ENCODE results near the gene GPR108. TPM values are rescaled to one million over a fixed set of nuclear protein-coding genes. Genes with fewer than 3 reads are reported as not detected.

GPR108 gene
- polyA plus RNA-seq, 2 donors = 55.8 to 93.8 TPM

GRCh38 chr19:6723738-6724137 lies 13.6 kb downstream of the GPR108 start:
- H3K36me3 ChIP-seq (ENCODE audit: control insufficient read depth in 2 of 2, insufficient read depth in 2 of 2, low read length in 1 of 2) = no peaks in the 10 kb centered on the region
- H3K9me3 ChIP-seq (ENCODE audit: control insufficient read depth in 2 of 2, insufficient read depth in 1 of 2, low read depth in 1 of 2, low read length in 1 of 2) = no peaks in the 10 kb centered on the region
- H3K27me3 ChIP-seq (ENCODE audit: control insufficient read depth in 1 of 2, insufficient read depth in 2 of 2, low read length in 2 of 2) = no peaks in the 10 kb centered on the region
- H3K4me1 ChIP-seq (ENCODE audit: control insufficient read depth in 2 of 2, insufficient read depth in 2 of 2, low read length in 1 of 2) = peaks cover 0 to 4% of the 10 kb centered on the region in 2 donors
- H3K27ac ChIP-seq (ENCODE audit: low read depth in 2 of 2, low read length in 1 of 2) = no peak overlapping the region
- H3K4me3 ChIP-seq (ENCODE audit: low read depth in 1 of 2, low read length in 2 of 2) = no peak overlapping the region
- WGBS, 2 donors = 57 to 61% methylated on average over 5 of the region's 5 CpGs

GRCh38 chr19:6723108-6723618 lies 14.2 kb downstream of the GPR108 start:
- WGBS, 2 donors = 16 to 21% methylated on average over 13 of the region's 13 CpGs
- H3K27me3 ChIP-seq (ENCODE audit: control insufficient read depth in 1 of 2, insufficient read depth in 2 of 2, low read length in 2 of 2) = no peaks in the 10 kb centered on the region
- H3K36me3 ChIP-seq (ENCODE audit: control insufficient read depth in 2 of 2, insufficient read depth in 2 of 2, low read length in 1 of 2) = no peaks in the 10 kb centered on the region
- peak overlapping the region; percentile 20 to 37 for H3K27ac ChIP-seq (ENCODE audit: low read depth in 2 of 2, low read length in 1 of 2)
- H3K4me3 ChIP-seq (ENCODE audit: low read depth in 1 of 2, low read length in 2 of 2) = no peak overlapping the region
- H3K9me3 ChIP-seq (ENCODE audit: control insufficient read depth in 2 of 2, insufficient read depth in 1 of 2, low read depth in 1 of 2, low read length in 1 of 2) = no peaks in the 10 kb centered on the region
- H3K4me1 ChIP-seq (ENCODE audit: control insufficient read depth in 2 of 2, insufficient read depth in 2 of 2, low read length in 1 of 2) = peaks cover 0 to 6% of the 10 kb centered on the region in 2 donors

GRCh38 chr19:6721773-6722172 lies 15.6 kb downstream of the GPR108 start:
- WGBS, 2 donors = 55 to 71% methylated on average over 5 of the region's 5 CpGs
- H3K4me3 ChIP-seq (ENCODE audit: low read depth in 1 of 2, low read length in 2 of 2) = no peak overlapping the region
- no peaks in the 10 kb centered on the region for H3K27me3 ChIP-seq (ENCODE audit: control insufficient read depth in 1 of 2, insufficient read depth in 2 of 2, low read length in 2 of 2)
- no peaks in the 10 kb centered on the region for H3K36me3 ChIP-seq (ENCODE audit: control insufficient read depth in 2 of 2, insufficient read depth in 2 of 2, low read length in 1 of 2)
- no peak overlapping the region for H3K27ac ChIP-seq (ENCODE audit: low read depth in 2 of 2, low read length in 1 of 2)
- peaks cover 0 to 8% of the 10 kb centered on the region in 2 donors for H3K4me1 ChIP-seq (ENCODE audit: control insufficient read depth in 2 of 2, insufficient read depth in 2 of 2, low read length in 1 of 2)
- peaks cover 0 to 6% of the 10 kb centered on the region in 2 donors for H3K9me3 ChIP-seq (ENCODE audit: control insufficient read depth in 2 of 2, insufficient read depth in 1 of 2, low read depth in 1 of 2, low read length in 1 of 2)

- Histone ChIP-seq H3K9me3 (ENCODE audit: control insufficient read depth in 2 of 2, insufficient read depth in 1 of 2, low read depth in 1 of 2, low read length in 1 of 2) (peaks cover 0 to 6% of the 10 kb centered on the region in 2 donors), H3K36me3 (ENCODE audit: control insufficient read depth in 2 of 2, insufficient read depth in 2 of 2, low read length in 1 of 2) (no peaks in the 10 kb centered on the region), H3K27me3 (ENCODE audit: control insufficient read depth in 1 of 2, insufficient read depth in 2 of 2, low read length in 2 of 2) (no peaks in the 10 kb centered on the region), H3K4me1 (ENCODE audit: control insufficient read depth in 2 of 2, insufficient read depth in 2 of 2, low read length in 1 of 2) (peaks cover 0 to 8% of the 10 kb centered on the region in 2 donors), H3K4me3 (ENCODE audit: low read depth in 1 of 2, low read length in 2 of 2) (no peak overlapping the region), H3K27ac (ENCODE audit: low read depth in 2 of 2, low read length in 1 of 2) (peak overlapping the region in 1 of 2 donors; percentile 14)
Measured at GRCh38 chr19:6721138-6721474, 16.3 kb downstream of the GPR108 start.

GRCh38 chr19:6720369-6721137 lies 16.8 kb downstream of the GPR108 start, which contains the start of gene C3:
Gene C3, minus strand, starts transcription at chr19:6720650. Its CDS starts 61 bp downstream, at chr19:6720589.
- H3K27me3 ChIP-seq (ENCODE audit: control insufficient read depth in 1 of 2, insufficient read depth in 2 of 2, low read length in 2 of 2) = no peaks in the 10 kb centered on the region
- 56 to 59% methylated on average over 4 of the region's 4 CpGs for WGBS, 2 donors
- H3K4me1 ChIP-seq (ENCODE audit: control insufficient read depth in 2 of 2, insufficient read depth in 2 of 2, low read length in 1 of 2) = peaks cover 0 to 8% of the 10 kb centered on the region in 2 donors
- peak within 1 kb of the TSS in 1 of 2 donors; percentile 9 for H3K4me3 ChIP-seq (ENCODE audit: low read depth in 1 of 2, low read length in 2 of 2)
- H3K27ac ChIP-seq (ENCODE audit: low read depth in 2 of 2, low read length in 1 of 2) = peak within 1 kb of the TSS in 1 of 2 donors; percentile 14
- H3K9me3 ChIP-seq (ENCODE audit: control insufficient read depth in 2 of 2, insufficient read depth in 1 of 2, low read depth in 1 of 2, low read length in 1 of 2) = peaks cover 0 to 6% of the 10 kb centered on the region in 2 donors
- H3K36me3 ChIP-seq (ENCODE audit: control insufficient read depth in 2 of 2, insufficient read depth in 2 of 2, low read length in 1 of 2) = no peaks in the 10 kb centered on the region

GRCh38 chr19:6719992-6720368 lies 17.4 kb downstream of the GPR108 start:
- peaks cover 0 to 6% of the 10 kb centered on the region in 2 donors for H3K9me3 ChIP-seq (ENCODE audit: control insufficient read depth in 2 of 2, insufficient read depth in 1 of 2, low read depth in 1 of 2, low read length in 1 of 2)
- H3K4me1 ChIP-seq (ENCODE audit: control insufficient read depth in 2 of 2, insufficient read depth in 2 of 2, low read length in 1 of 2) = peaks cover 0 to 8% of the 10 kb centered on the region in 2 donors
- no peaks in the 10 kb centered on the region for H3K36me3 ChIP-seq (ENCODE audit: control insufficient read depth in 2 of 2, insufficient read depth in 2 of 2, low read length in 1 of 2)
- no peak overlapping the region for H3K4me3 ChIP-seq (ENCODE audit: low read depth in 1 of 2, low read length in 2 of 2)
- WGBS, 2 donors = 88 to 93% methylated on average over 3 of the region's 3 CpGs
- no peak overlapping the region for H3K27ac ChIP-seq (ENCODE audit: low read depth in 2 of 2, low read length in 1 of 2)
- no peaks in the 10 kb centered on the region for H3K27me3 ChIP-seq (ENCODE audit: control insufficient read depth in 1 of 2, insufficient read depth in 2 of 2, low read length in 2 of 2)

- Histone ChIP-seq H3K4me3 (ENCODE audit: low read depth in 1 of 2, low read length in 2 of 2) (peak overlapping the region in 1 of 2 donors; percentile 9), H3K9me3 (ENCODE audit: control insufficient read depth in 2 of 2, insufficient read depth in 1 of 2, low read depth in 1 of 2, low read length in 1 of 2) (peaks cover 0 to 6% of the 10 kb centered on the region in 2 donors), H3K4me1 (ENCODE audit: control insufficient read depth in 2 of 2, insufficient read depth in 2 of 2, low read length in 1 of 2) (peaks cover 0 to 8% of the 10 kb centered on the region in 2 donors), H3K36me3 (ENCODE audit: control insufficient read depth in 2 of 2, insufficient read depth in 2 of 2, low read length in 1 of 2) (no peaks in the 10 kb centered on the region), H3K27ac (ENCODE audit: low read depth in 2 of 2, low read length in 1 of 2) (no peak overlapping the region), H3K27me3 (ENCODE audit: control insufficient read depth in 1 of 2, insufficient read depth in 2 of 2, low read length in 2 of 2) (no peaks in the 10 kb centered on the region)
- 68 to 80% methylated on average over 6 of the region's 6 CpGs for WGBS, 2 donors
Measured at GRCh38 chr19:6719540-6719861, 17.9 kb downstream of the GPR108 start.

- Histone ChIP-seq H3K27ac (ENCODE audit: low read depth in 2 of 2, low read length in 1 of 2) (no peak overlapping the region), H3K9me3 (ENCODE audit: control insufficient read depth in 2 of 2, insufficient read depth in 1 of 2, low read depth in 1 of 2, low read length in 1 of 2) (peaks cover 0 to 6% of the 10 kb centered on the region in 2 donors), H3K4me3 (ENCODE audit: low read depth in 1 of 2, low read length in 2 of 2) (peak overlapping the region in 1 of 2 donors; percentile 9), H3K36me3 (ENCODE audit: control insufficient read depth in 2 of 2, insufficient read depth in 2 of 2, low read length in 1 of 2) (no peaks in the 10 kb centered on the region), H3K4me1 (ENCODE audit: control insufficient read depth in 2 of 2, insufficient read depth in 2 of 2, low read length in 1 of 2) (peaks cover 0 to 8% of the 10 kb centered on the region in 2 donors), H3K27me3 (ENCODE audit: control insufficient read depth in 1 of 2, insufficient read depth in 2 of 2, low read length in 2 of 2) (no peaks in the 10 kb centered on the region)
- 75% methylated on average over 21 of the region's 21 CpGs for WGBS, 2 donors
Measured at GRCh38 chr19:6718741-6719539, 18.4 kb downstream of the GPR108 start.

- WGBS, 2 donors = 70 to 74% methylated on average over 22 to 23 of the region's 23 CpGs
- peaks cover 0 to 6% of the 10 kb centered on the region in 2 donors for H3K9me3 ChIP-seq (ENCODE audit: control insufficient read depth in 2 of 2, insufficient read depth in 1 of 2, low read depth in 1 of 2, low read length in 1 of 2)
- H3K27ac ChIP-seq (ENCODE audit: low read depth in 2 of 2, low read length in 1 of 2) = no peak overlapping the region
- H3K4me1 ChIP-seq (ENCODE audit: control insufficient read depth in 2 of 2, insufficient read depth in 2 of 2, low read length in 1 of 2) = peaks cover 0 to 8% of the 10 kb centered on the region in 2 donors
- H3K36me3 ChIP-seq (ENCODE audit: control insufficient read depth in 2 of 2, insufficient read depth in 2 of 2, low read length in 1 of 2) = no peaks in the 10 kb centered on the region
- no peaks in the 10 kb centered on the region for H3K27me3 ChIP-seq (ENCODE audit: control insufficient read depth in 1 of 2, insufficient read depth in 2 of 2, low read length in 2 of 2)
- H3K4me3 ChIP-seq (ENCODE audit: low read depth in 1 of 2, low read length in 2 of 2) = no peak overlapping the region
Measured at GRCh38 chr19:6718111-6718740, 19.2 kb downstream of the GPR108 start.
